NCI-H1694 treated with DMSO at 0.1 percent for 48 hours (cell line): ENCODE data around the gene CPLANE2.
"Not testable (repeated sequence)": the region's sequence is repeated elsewhere in the genome, so short reads cannot be mapped to it uniquely, and the experiment has no call there.

ENCODE experiments used
- DNase-seq: peaks from one replicate; lab custom pipeline; 2025; lab: John Stamatoyannopoulos, UW

The CPLANE2 gene

DNA sequence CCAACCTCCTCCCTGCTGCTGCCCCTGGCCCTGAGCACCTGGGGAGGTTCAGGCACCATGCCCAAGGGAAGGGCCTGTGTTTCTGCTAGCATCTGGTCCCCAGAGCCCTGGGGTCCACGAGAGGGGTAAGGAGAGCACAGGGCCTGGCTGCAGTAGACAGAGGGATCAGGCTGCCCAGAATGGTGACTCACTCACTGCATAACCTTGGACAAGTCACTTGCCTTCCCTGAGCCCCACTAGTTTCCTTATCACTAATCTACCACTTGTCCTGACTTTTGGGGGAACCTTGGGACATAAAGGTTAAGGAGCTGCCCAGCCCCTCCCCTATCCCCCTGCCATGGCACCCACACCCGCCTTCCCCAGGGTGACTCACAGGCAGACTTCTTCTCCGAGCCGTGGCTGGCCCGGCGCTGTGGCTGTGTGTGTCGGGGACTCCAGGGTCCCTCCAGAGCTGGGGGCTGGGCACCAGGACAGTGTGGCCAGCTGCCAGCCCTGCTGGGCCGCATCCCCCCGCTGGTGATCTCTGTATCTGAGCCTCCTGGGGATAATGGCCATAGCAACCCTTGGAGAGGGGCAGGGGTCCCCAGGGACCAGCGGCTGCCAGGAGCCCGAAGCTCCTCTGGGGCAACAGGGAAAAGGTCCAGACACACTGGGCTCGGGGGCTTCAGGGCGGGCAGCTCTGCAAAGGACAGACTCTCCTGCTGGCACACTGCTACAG, 28.6 kb downstream of the CPLANE2 start:
- DNase-seq: no peak

- DNase-seq: no peak
Measured at GRCh38 chr1:16207318-16208269, 29.4 kb downstream of the CPLANE2 start.

DNA sequence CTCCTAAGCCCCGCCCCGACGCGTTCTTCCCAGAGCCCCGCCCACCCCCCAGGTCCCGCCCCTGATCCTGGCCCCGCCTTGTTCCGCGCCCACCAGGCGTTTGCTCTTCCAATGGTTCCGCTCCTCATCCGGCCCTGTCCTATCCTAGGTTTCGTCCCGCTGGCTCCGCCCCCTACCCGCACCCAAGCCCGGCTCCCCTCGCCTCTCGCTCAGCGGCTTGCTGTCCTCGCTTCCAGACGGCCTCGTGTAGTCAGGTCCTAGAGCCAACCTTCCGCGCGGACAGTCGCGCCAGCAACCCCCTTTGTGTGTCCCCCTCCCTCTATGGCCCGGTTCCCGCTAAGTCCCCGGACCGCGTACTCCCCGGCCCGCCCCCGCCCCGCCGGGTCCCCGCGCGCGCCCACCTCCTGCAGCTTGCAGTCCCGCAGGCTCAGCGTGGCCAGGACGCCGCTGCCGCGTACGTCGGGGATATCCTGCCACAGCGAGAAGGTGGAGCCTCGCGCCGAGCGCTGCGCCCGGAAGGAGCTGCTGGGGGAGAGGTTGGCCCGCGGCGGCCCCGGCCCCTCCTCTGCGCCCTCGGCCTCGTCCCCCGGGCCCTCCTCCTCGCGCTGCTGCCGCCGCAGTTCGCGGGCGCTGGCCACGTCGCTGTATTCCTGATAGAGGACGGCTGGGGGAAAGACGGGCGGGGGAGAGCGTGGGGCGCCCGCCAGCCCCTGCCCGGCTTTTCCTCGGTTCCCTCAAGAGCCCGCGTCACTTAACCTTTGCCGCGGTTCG, 30.3 kb downstream of the CPLANE2 start:
- peak; percentile 93 for DNase-seq

DNA sequence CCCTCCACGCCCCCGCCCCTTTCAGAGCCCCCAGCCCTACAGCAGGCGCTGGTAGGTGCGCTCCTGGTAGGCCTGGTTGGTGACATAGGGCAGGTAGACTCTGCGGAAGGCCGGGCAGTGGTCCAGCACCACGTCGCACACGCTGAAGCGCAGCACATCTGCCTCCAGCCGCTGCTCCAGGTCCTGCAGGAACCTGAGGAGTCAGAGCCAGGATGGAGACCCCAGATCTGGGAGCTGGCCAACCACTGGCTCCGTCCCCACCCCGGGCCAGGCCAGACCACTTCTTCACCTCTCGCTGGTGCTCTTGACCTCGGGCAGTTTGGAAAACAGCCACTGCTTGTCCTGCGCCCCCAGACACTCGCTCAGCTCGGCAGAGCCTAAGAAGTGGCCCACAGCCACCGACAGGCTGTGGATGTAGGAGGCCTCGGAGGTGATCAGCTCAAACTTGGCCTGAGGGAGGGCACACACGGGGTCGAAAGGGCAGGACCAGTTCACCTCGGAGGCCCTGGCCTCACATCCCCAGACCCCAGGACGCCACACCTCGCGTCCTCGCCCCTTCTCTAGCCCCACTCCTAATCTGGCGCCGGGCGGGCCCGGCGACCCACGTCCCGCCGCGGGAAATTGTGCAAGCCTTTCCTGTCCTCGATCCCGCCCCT, 31.0 kb downstream of the CPLANE2 start:
- no peak for DNase-seq

GRCh38 chr1:16205334-16205671, 31.7 kb downstream of the CPLANE2 start:
- no peak for DNase-seq

DNA sequence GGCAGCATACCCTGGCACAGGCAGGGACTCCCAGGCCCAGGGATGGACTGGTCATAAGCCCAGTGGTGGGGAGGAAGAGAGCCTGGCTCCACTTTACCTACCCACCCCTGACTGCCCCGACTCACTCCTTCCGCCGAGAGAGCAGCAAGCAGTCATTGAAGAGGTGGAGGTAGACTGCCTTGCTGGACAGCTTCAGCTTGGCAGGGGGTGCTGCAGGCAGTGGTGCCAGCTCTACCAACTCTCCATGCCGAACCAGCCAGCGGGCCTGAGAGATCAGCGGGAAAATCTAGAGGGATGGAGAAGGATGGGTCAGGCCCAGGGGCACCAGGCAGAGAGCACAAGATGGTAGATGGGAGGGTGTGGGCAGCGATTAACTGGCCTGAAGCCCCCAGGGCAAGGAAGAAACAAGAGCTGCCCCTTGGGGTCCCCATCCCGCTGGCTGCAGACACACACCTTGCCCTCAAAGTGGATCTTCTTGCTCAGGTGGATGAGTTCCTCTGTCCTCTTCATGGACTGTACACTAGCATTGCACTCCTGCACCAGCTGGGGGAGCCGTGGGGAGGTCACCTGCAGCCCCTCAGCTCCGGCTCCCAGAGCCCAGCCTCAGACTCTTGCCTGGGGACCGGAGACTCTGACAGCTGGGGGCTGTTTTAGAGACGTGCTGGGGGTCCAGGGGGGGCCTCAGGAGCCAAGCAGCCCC, 32.2 kb downstream of the CPLANE2 start:
- DNase-seq: no peak

DNA sequence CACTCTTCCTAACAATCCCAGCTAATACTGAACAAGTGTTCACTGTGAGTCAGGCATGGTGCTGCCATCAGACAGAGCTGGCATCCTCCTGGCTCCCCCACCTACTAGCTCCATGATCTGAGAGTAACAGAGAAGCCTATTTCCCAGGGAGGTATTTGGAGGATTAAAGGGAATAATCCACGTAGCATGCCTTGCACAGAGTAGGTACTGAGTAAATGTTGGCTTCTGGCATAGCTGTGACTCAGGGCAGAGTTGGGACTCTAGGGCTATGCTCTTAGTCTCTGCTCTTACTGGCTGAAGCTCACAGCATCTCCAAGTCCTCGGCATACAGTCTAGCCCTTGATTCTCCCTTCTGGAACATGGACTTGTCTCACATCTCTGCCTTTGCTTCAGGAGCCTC, 32.8 kb downstream of the CPLANE2 start:
- no peak for DNase-seq

GRCh38 chr1:16203550-16203949, 33.4 kb downstream of the CPLANE2 start:
- DNase-seq: no peak

DNA sequence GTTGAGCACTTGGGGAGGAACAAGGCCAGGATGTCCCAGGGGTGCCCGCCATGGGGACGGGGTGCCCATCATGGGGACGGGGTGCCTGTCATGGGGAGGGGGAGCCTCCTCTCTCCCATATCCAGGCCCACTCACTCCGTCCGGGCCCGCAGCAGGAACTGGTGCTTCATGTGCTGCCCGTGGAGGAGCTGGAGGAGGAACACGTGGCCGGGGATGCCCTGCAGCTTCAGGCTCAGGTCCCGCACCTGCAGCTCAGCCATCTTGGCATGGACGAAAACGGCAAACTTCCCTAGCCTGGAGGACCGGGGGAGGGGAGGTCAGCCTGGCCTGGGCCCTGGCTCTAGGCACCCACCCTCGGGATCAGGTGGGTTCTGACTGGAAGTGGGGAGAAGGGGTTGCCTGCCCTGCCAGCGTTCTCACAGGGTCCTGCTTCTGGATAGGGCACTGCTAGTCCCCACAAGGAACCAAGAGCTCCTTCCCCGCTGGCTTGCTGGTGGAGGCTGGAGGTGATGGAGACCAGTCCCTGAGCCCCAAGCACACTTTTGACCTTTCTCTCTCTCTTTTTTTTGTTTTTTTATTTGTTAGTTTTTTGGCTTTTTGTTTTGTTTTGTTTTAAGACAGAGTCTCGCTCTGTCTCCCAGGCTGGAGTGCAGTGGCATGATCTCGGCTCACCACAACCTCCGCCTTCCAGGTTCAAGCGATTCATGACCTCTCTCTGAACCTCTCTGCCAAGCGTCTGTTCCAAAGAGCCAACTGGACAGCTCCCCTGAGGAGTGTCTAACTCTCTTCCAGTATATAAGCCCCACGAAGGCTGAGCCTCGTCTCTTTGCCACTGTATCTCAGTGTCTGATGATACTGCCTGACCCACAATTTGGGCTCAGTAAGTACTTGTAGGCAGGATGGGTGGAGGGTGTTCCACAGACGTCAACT, 34.4 kb downstream of the CPLANE2 start:
- DNase-seq: no peak

GRCh38 chr1:16199700-16200099, 37.3 kb downstream of the CPLANE2 start:
- DNase-seq: no peak

GRCh38 chr1:16199157-16199501, 37.9 kb downstream of the CPLANE2 start:
- no peak for DNase-seq

DNA sequence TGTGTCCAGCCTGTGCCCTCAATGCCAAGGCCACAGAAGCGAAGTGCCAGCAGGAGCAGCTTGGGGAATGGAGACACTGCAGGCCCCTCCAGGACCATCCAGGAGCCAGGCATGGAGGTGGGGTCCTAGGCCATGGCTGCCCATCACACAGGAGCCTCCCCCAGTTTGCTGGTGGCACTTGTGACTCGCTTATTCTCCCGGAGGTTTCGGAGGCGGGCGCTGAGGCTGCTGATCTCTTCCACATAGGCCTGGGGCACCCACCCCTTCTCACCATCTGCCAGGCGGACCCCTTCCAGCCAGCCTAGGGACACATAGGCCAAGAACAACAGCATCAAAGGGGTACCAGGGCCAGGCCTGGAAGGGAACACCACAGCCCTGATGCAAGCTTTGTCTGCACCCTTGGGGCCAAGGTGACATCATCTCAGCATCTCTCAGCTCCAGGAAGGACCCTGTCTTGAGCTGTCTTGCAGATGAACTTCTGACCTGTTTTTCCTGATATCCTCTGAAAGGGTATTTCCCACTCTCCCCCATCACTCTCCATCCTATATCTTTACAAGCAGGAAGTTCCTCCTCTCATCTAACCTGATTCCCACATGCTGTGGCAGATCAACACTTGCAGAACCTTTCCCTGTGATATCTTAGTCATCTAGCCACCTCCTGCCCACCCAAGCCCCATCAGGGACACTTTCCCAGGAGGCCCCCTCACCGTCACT, 38.4 kb downstream of the CPLANE2 start:
- DNase-seq: no peak

- no peak for DNase-seq
Measured at GRCh38 chr1:16196874-16197273, 40.1 kb downstream of the CPLANE2 start.

DNA sequence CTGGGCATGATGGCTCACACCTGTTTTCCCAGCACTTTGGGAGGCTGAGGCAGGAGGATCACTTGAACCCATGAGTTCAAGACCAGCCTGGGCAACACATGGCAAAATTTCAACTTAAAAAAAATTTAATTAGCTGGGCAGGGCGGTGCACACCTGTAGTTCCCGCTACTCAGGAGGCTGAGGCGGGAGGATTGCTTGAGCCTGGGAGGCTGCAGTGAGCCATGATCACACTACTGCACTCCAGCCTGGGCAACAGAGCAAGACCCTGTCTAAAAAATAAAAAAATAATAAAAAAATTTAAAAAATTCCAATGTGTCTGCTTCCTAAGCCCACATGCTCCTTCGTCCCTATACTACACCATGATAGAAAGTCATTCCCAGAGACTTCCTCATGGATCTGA, 40.8 kb downstream of the CPLANE2 start:
- not testable (repeated sequence) for DNase-seq

DNA sequence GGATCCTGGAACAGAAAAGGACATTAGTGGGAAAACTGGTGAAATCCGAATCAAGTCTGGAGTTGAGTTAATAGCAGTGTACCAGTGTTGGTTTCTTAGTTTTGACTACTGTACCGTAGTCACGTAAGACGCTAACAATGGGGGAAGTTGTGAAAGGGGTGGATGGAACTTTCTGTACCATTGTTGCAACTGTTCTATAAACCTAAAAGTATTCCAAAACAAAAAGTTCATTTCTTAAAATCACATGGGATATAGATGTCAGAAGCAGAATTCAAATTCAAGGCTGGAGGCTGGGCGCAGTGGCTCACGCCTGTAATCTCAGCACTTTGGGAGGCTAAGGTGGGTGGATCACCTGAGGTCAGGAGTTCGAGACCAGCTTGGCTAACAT, 41.5 kb downstream of the CPLANE2 start:
- no peak for DNase-seq

DNA sequence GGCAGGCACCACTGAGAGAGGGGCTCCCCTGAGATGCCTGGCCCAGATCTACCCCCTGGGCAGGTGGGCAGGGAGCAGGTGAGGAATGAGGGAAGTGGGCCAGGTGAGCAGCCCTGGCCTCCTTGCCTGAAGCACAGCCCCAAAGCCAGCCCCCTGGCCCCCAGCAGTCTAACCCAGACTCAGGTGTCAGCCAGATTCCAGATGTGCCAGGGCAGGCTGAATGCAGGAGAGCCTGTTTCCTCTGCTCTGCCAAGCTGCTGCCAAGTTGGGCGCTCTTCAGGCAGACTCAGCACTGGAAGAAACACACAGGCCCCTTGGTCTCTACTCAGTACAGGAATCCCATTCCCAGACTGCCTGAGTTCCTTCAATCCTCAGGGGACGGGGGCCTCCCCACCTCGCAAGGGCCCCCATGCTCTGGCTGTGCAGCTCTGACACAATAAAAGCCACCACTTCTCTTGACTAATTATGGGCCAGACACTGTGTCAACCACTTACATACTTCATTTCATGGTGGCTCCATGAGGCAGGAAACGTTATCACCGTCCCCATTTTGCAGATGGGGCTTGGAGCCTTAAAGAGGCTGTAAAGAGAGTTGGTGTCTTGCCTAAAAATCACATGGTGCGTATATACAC, 45.0 kb downstream of the CPLANE2 start:
- DNase-seq: no peak

DNA sequence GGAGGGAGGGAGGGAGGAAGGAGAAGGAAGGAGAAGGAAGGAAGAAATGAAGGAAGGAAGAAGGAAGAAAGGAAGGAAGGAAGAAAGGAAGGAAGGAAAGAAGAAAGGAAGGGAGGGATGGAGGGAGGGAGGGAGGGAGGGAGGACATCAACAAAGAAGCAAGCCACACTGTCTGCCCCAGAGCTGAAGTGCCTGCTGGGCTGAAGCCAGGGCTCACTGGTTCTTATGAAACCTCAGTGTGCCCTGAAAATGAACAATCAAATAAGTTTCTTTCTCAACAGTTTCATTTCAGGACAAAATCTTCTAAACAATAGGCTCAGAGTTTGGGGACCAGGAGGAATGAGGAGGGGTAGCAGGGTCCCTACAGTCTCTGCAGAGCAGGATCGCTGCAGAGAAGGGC, 45.7 kb downstream of the CPLANE2 start:
- DNase-seq: no peak

DNA sequence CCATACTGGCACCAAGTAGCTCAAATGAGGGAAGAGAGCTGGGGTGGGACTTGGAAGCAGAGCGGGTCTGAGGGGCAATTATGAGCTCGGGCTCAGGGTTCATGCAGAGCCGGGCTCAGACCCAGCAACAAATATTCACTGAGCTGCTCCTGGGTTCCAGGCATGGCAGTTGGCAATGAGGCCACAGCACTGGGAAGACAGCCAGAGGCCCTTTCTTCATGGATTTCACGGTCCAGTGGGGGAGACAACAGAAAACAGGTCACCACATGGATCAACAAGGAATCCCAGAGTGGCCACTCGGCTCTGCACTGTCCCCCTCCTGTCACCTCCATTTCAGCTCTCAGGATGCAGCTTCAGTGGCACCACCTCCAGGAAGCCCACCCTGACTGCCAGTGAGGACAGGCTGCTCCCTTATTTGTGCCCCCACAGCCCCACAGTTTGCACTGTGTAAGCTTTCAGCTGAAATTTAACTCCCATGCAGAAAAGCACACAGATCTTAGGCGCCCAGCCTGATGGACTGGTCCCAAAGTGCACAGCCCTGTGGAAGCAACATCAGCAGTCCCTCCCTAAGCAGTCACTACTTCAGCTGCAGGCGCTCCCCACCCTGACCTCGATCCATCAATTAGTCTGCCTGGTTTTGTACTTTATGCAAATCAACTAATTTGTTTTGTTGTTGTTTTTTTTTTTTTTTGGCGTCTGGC, 46.9 kb downstream of the CPLANE2 start:
- no peak for DNase-seq

GRCh38 chr1:16189003-16189402, 48.0 kb downstream of the CPLANE2 start:
- no peak for DNase-seq
